ENCODE measurements around the gene FBXL20. TPM values are rescaled to one million over a fixed set of nuclear protein-coding genes. Genes with fewer than 3 reads are reported as not detected.
A peak's percentile ranks its signal among the peaks of the same experiment; 100 is the strongest.
"Not testable (repeated sequence)": the region's sequence is repeated elsewhere in the genome, so short reads cannot be mapped to it uniquely, and the experiment has no call there.

Gene FBXL20
- total RNA-seq, 1 experiment from 2014 or later: 5.0 TPM

- Histone ChIP-seq H3K36me3 (ENCODE audit: low read depth, low read length) (no peaks in the 10 kb centered on the region), H3K27me3 (ENCODE audit: low read length) (no peaks in the 10 kb centered on the region), H3K79me2 (ENCODE audit: low read length) (no peaks in the 10 kb centered on the region), H3K4me2 (ENCODE audit: low read length) (no peak overlapping the region), H4K20me1 (ENCODE audit: low read length) (no peaks in the 10 kb centered on the region), H3K9me2 (replicated peaks; ENCODE audit: low read length) (no peaks in the 10 kb centered on the region), H2AFZ (ENCODE audit: low read length) (no peak overlapping the region), H3K9me3 (ENCODE audit: low read length) (no peaks in the 10 kb centered on the region), H3K4me1 (ENCODE audit: insufficient read depth, low read length) (no peaks in the 10 kb centered on the region), H3K9ac (ENCODE audit: low read length) (no peak overlapping the region), H3K27ac (ENCODE audit: low read length) (no peak overlapping the region), H3K4me3 (ENCODE audit: low read length) (no peak overlapping the region), H3F3A (ENCODE audit: low read length, unreplicated experiment) (no peaks in the 10 kb centered on the region)
- intact Hi-C loops (cut with micrococcal nuclease): loop anchor here (1.0 kb wide), 1 partner anchor 81 kb away; no protein-coding TSS in a partner anchor
- ATAC-seq: no peak
- POLR2A ChIA-PET (ENCODE audit: unreplicated experiment): interaction anchor here (0.5 to 0.7 kb wide), 3 partner anchors 28 to 49 kb away, joined by 3 to 9 read pairs (median 5); partner anchors contain the start of gene FBXL20
- TF ChIP-seq CTCF (conservative IDR thresholded peaks at IDR 0.05; ENCODE audit: low read depth, low read length): peak; percentile 20; the same call in 1 of the 2 replicates
- no peak for TF ChIP-seq EZH2 (IDR thresholded peaks at IDR 0.05; ENCODE audit: low read length, unreplicated experiment)
- TF ChIP-seq EZH2phosphoT487 (IDR thresholded peaks at IDR 0.05; ENCODE audit: borderline replicate concordance, low read length): no peak
- BruUV-seq (replicated peaks): no TSS peak
- CTCF ChIA-PET: interaction anchor here (0.5 to 1.4 kb wide), 11 partner anchors 48 to 431 kb away, joined by 3 to 26 read pairs (median 7); no protein-coding TSS in a partner anchor
- DNase-seq: no peak
These were observed 48.9 kb downstream of the FBXL20 start for GRCh38 chr17:39352511-39352910.

- H2AFZ ChIP-seq (ENCODE audit: low read length): no peak overlapping the region
- no peaks in the 10 kb centered on the region for H3K9me3 ChIP-seq (ENCODE audit: low read length)
- H3K4me1 ChIP-seq (ENCODE audit: insufficient read depth, low read length): no peaks in the 10 kb centered on the region
- no peak overlapping the region for H3K9ac ChIP-seq (ENCODE audit: low read length)
- intact Hi-C loops (cut with micrococcal nuclease): no loop called here
- DNase-seq: no peak
- no TSS peak for BruUV-seq (replicated peaks)
- no peaks in the 10 kb centered on the region for H4K20me1 ChIP-seq (ENCODE audit: low read length)
- H3F3A ChIP-seq (ENCODE audit: low read length, unreplicated experiment): no peaks in the 10 kb centered on the region
- H3K27ac ChIP-seq (ENCODE audit: low read length): no peak overlapping the region
- H3K36me3 ChIP-seq (ENCODE audit: low read depth, low read length): no peaks in the 10 kb centered on the region
- TF ChIP-seq CTCF (conservative IDR thresholded peaks at IDR 0.05; ENCODE audit: low read depth, low read length) (no peak), EZH2phosphoT487 (IDR thresholded peaks at IDR 0.05; ENCODE audit: borderline replicate concordance, low read length) (no peak), EZH2 (IDR thresholded peaks at IDR 0.05; ENCODE audit: low read length, unreplicated experiment) (no peak)
- no peak for ATAC-seq
- CTCF ChIA-PET: interaction anchor here (1.4 kb wide), 1 partner anchor 81 kb away, joined by 26 read pairs; no protein-coding TSS in a partner anchor
- H3K9me2 ChIP-seq (replicated peaks; ENCODE audit: low read length): no peaks in the 10 kb centered on the region
- H3K4me2 ChIP-seq (ENCODE audit: low read length): no peak overlapping the region
- H3K79me2 ChIP-seq (ENCODE audit: low read length): no peaks in the 10 kb centered on the region
- no peaks in the 10 kb centered on the region for H3K27me3 ChIP-seq (ENCODE audit: low read length)
- POLR2A ChIA-PET (ENCODE audit: unreplicated experiment): no interaction called here
- H3K4me3 ChIP-seq (ENCODE audit: low read length): no peak overlapping the region
These were observed 49.9 kb downstream of the FBXL20 start for GRCh38 chr17:39351508-39351907.

GRCh38 chr17:39349246-39349645 lies 52.2 kb downstream of the FBXL20 start:
- no peak for ATAC-seq
- no peaks in the 10 kb centered on the region for H3K9me2 ChIP-seq (replicated peaks; ENCODE audit: low read length)
- ChIA-PET POLR2A (ENCODE audit: unreplicated experiment) (no interaction called here), CTCF (no interaction called here)
- no peaks in the 10 kb centered on the region for H3K27me3 ChIP-seq (ENCODE audit: low read length)
- H4K20me1 ChIP-seq (ENCODE audit: low read length): no peaks in the 10 kb centered on the region
- no peaks in the 10 kb centered on the region for H3K79me2 ChIP-seq (ENCODE audit: low read length)
- BruUV-seq (replicated peaks): no TSS peak
- no peak overlapping the region for H3K4me3 ChIP-seq (ENCODE audit: low read length)
- H2AFZ ChIP-seq (ENCODE audit: low read length): no peak overlapping the region
- no peak overlapping the region for H3K4me2 ChIP-seq (ENCODE audit: low read length)
- TF ChIP-seq EZH2 (IDR thresholded peaks at IDR 0.05; ENCODE audit: low read length, unreplicated experiment): no peak
- TF ChIP-seq EZH2phosphoT487 (IDR thresholded peaks at IDR 0.05; ENCODE audit: borderline replicate concordance, low read length): no peak
- TF ChIP-seq CTCF (conservative IDR thresholded peaks at IDR 0.05; ENCODE audit: low read depth, low read length): no peak
- H3K9me3 ChIP-seq (ENCODE audit: low read length): no peaks in the 10 kb centered on the region
- H3K36me3 ChIP-seq (ENCODE audit: low read depth, low read length): no peaks in the 10 kb centered on the region
- H3K9ac ChIP-seq (ENCODE audit: low read length): no peak overlapping the region
- no peak overlapping the region for H3K27ac ChIP-seq (ENCODE audit: low read length)
- H3F3A ChIP-seq (ENCODE audit: low read length, unreplicated experiment): no peaks in the 10 kb centered on the region
- intact Hi-C loops (cut with micrococcal nuclease): no loop called here
- no peak for DNase-seq
- no peaks in the 10 kb centered on the region for H3K4me1 ChIP-seq (ENCODE audit: insufficient read depth, low read length)

DNA sequence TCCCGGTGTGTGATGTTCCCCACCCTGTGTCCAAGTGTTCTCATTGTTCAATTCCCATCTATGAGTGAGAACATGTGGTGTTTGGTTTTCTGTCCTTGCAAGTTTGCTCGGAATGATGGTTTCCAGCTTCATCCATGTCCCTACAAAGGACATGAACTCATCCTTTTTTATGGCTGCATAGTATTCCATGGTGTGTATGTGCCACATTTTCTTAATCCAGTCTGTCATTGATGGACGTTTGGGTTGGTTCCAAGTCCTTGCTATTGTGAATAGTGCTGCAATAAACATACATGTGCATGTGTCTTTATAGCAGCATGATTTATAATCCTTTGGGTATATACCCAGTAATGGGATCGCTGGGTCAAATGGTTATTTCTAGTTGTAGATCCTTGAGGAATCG lies 54.6 kb downstream of the FBXL20 start:
- intact Hi-C loops (cut with micrococcal nuclease); H2AFZ ChIP-seq (ENCODE audit: low read length); H3K9me2 ChIP-seq (replicated peaks; ENCODE audit: low read length); H3K4me2 ChIP-seq (ENCODE audit: low read length); CTCF ChIA-PET; POLR2A ChIA-PET (ENCODE audit: unreplicated experiment); H3K9me3 ChIP-seq (ENCODE audit: low read length); H3K79me2 ChIP-seq (ENCODE audit: low read length); H3K4me1 ChIP-seq (ENCODE audit: insufficient read depth, low read length); ATAC-seq; H4K20me1 ChIP-seq (ENCODE audit: low read length); DNase-seq; H3K36me3 ChIP-seq (ENCODE audit: low read depth, low read length); H3F3A ChIP-seq (ENCODE audit: low read length, unreplicated experiment); H3K27ac ChIP-seq (ENCODE audit: low read length); H3K9ac ChIP-seq (ENCODE audit: low read length); H3K27me3 ChIP-seq (ENCODE audit: low read length); BruUV-seq (replicated peaks); H3K4me3 ChIP-seq (ENCODE audit: low read length): not testable (repeated sequence)
